Measurements from ENCODE around the gene LCE3E.

The LCE3E gene

DNA sequence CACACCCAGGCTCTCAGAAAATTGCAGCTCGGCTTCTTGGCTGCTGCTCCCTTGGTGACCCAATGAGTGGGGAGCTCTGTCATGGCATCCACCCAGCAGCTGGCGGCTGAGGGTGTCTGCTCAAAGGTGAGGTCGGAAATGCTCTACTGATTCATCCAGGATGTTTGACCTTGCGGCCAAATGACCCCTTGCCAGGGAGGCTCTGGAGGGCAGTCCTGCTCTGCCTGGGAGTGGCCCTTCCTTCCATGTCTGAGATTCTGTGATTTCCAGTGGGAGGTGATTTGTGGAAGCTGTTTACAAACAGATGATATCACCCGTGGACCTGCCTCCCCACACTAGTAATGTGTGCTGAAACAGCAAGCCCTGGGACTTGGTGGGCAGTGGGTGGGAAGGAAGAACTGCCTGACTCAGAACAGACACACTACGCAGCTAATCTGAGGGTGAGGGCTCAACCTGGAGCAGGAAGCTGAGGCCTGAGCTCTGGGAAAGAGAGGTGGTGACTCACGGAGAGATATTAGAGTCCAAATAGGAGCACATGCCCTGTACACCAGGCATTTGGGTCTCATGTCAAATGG is 49.3 kb downstream of the LCE3E start:
- DNase-seq (ENCODE audit: low read depth in 4 of 4, low spot score in 1 of 4), result no peak

DNA sequence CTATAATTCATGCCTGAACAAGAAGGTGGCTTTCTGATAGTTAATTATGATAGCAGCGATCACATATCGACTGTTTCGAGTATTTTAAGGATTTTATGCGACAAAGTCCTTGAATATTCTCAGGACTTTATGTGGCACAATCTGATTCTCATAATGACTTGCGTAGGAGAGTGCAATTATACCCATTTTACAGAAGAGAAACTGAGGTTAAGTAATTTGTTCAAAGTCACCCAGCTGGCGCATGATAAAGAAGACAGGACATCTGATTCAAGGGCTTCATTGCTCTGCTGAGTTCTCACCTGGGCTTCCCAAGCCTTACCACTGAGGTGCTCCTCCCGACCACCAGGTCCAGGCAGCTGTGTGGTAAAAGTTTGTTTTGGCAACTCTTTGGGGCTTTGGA is 50.5 kb downstream of the LCE3E start:
- no peak for DNase-seq (ENCODE audit: low read depth in 4 of 4, low spot score in 1 of 4)
